GM19099 (cell line): ENCODE data around the gene SLC28A1.

Experiments
- POLR2A ChIP-seq: IDR thresholded peaks from 3 replicates; pipeline ENCODE4 v1.6.1; 2011; ENCODE audit warnings: low read depth; ENCODE audit not compliant: insufficient read length; ENCODE audit errors: extremely low read depth

The SLC28A1 gene, protein sequence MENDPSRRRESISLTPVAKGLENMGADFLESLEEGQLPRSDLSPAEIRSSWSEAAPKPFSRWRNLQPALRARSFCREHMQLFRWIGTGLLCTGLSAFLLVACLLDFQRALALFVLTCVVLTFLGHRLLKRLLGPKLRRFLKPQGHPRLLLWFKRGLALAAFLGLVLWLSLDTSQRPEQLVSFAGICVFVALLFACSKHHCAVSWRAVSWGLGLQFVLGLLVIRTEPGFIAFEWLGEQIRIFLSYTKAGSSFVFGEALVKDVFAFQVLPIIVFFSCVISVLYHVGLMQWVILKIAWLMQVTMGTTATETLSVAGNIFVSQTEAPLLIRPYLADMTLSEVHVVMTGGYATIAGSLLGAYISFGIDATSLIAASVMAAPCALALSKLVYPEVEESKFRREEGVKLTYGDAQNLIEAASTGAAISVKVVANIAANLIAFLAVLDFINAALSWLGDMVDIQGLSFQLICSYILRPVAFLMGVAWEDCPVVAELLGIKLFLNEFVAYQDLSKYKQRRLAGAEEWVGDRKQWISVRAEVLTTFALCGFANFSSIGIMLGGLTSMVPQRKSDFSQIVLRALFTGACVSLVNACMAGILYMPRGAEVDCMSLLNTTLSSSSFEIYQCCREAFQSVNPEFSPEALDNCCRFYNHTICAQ

DNA sequence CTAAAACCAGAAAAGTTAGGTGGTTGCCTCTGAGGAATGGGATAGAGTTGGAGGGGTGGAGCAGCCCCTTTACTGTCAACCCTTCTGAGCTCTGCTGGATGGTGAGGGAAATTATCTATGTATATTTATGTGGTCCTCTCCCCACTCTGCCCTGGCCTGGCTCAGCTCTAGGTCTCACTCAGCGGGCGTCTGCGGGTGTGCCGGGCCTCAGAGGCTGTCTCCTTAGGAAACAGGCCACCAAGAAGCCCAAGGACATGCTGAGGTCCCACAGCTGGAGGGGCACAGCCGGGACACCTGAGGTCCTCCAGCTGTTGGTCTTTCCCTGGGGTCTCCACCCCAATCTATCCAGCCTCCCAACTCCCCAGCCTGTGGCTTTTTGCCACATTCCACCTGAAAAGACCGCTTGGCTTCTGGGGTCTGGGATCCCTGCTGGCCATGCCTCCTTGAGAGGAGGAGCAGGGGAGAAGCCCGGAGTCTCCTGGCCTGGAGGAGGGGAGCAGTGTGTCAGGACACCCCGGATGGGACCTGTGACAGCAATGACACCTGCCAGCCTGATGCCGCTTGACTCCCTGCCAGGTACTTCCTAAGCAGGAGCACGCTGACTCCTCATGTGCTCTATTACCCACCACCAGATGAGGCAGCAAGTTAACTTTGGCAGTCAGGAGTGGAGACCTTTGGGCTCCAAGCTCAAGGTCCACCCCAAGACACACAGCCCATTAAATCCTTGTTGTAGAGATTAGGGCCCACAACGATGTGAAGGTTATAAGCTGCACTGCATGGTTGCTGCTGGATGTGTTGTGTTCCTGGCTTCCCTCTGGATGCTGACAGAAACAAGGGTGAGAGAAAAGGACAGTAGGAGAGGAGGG is at the start of gene SLC28A1:
SLC28A1 (plus strand) TSS at position 747 of the 866 bp plus-strand sequence. CDS start 3,099 bp downstream, outside the sequence.
- TF ChIP-seq POLR2A, result no peak

DNA sequence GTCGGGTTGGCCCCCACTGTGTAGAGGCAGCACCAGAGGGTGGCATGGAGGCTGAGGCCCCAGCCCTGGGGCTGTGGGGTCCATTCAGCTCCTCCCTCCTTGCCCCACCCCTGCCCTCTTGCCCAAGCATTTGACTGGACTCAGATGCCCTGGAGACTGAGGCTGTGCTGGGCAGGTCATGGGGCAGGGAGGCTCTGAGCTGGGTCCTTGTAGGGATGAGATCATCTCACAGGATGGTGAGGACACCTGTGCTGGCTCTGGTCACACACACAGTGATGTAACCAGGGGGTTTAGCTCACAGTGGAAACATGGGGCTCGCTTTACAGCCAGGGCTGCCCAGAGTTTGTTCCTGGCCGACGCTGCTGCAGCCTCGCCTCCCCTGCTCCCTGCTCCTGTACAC is 49.5 kb upstream of the SLC28A1 start:
- no peak for TF ChIP-seq POLR2A

DNA sequence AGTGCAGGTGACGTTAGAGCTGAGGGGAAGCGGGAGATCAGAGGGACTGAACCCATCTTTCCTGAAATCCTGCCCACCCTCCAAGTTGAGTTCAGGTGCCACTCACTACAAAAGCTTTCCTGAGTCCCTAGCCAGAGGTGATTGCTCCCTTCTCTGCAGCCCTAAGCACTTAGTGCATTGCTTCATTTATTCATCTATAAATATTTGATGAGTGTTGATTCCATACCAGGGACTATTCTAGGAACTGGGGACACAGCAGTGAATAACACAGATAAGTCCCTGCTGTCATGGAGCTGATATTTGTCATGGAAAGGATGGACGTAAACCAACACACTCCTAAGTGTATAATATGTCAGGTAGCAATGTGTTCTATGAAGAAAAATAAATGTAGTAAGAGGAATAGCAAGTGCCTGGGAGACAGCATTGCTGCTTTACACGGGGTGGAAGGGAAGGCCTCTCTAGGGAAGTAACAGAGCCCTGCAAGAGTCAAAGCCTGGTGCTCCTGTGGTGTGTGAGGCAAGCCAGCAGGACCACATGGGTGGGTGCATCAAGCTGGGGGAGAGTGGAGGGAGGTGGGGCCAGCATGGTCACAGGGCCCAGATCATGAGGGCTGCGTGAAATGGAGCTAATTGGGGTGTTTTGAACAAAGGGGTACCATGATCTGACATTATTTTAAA is 48.7 kb upstream of the SLC28A1 start:
- TF ChIP-seq POLR2A, result no peak

DNA sequence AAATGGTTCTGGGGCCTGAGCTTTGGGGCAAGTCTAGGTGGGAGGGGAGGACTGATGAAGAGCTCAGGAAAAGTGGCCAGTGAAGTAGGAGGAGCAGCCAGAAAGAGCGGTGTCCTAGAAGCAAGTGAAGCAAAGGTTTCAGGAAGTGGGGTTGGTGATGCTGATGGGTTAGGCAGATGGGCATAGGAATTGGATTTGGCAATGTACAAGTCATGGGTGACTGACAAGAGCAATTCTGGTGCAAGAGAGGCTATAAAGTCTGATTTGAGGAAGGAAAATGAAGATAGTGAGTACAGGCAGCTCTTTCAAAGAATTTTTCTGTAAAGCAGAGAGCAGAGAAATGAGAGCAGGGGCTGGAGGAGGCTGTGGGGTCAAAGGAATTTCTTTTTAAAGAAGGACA is 47.6 kb upstream of the SLC28A1 start:
- TF ChIP-seq POLR2A, result no peak

DNA sequence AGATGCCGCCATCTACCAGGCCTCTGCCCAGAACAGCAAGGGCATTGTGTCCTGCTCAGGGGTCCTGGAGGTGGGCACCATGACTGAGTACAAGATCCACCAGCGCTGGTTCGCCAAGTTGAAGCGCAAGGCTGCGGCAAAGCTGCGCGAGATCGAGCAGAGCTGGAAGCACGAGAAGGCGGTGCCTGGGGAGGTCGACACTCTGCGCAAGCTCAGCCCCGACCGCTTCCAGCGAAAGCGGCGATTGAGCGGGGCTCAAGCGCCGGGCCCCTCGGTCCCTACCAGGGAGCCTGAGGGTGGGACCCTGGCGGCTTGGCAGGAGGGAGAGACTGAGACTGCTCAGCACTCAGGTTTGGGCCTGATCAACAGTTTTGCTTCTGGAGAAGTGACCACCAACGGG is 44.7 kb upstream of the SLC28A1 start:
- TF ChIP-seq POLR2A, result no peak

DNA sequence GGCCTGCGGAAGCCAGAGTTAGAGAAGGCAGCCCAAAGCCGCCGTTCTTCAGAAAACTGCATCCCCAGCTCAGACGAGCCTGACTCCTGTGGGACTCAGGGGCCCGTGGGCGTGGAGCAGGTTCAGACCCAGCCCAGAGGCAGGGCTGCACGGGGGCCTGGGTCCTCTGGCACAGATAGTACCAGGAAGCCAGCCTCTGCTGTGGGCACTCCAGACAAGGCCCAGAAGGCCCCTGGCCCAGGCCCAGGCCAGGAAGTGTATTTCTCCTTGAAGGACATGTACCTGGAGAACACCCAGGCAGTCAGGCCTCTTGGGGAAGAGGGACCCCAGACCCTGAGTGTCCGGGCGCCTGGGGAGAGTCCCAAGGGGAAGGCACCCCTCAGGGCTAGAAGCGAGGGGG is 44.2 kb upstream of the SLC28A1 start:
- TF ChIP-seq POLR2A, result no peak

DNA sequence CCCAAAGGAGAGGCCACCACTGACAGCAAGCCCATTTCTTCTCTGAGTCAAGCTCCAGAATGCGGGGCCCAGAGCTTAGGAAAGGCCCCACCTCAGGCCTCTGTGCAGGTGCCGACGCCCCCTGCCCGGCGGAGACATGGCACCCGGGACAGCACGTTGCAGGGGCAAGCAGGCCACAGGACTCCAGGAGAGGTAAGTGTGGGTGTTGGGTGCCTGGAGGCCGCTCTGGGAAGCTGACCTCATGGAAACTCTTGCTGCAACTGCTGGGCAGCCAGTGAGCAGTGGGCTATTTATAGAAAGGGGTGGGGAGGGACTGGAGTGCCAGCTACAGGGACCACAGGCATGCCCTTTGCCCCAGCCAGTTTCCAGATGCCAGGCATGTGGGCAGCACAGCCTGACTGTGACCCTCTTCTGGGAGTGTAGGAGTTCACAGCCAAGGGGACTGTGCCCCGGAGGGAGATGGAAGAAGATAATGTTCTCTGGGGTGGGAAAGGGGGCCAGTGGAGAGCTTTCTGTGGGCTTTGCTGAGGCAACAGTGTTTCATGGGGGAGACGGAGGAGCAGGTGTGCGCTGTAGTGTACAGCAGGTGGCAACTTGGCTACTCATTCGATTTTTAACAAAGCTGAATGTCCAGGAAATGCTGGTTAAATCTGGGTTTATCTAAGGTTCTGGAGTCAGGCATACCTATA is 43.6 kb upstream of the SLC28A1 start:
- no peak for TF ChIP-seq POLR2A

DNA sequence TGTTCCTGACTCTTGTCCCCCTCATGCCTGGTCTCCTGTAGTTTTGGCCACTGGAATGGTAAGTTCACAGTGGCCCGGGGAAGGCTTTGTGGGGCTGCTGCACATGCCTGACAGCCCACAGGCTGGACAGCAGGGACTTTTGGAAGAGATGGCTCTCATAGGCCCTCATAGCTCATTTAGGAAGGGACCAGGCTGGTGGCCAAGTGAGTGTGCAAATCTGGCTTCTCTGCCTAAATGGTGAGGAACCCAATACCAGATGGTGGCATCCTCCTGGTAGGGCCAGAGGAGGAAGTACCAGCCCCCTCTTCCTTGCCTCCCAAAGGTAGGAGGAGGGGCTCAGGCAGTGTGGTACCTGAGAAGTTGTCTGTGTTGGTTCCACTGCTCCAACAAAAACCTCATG is 41.7 kb upstream of the SLC28A1 start:
- TF ChIP-seq POLR2A, result no peak

DNA sequence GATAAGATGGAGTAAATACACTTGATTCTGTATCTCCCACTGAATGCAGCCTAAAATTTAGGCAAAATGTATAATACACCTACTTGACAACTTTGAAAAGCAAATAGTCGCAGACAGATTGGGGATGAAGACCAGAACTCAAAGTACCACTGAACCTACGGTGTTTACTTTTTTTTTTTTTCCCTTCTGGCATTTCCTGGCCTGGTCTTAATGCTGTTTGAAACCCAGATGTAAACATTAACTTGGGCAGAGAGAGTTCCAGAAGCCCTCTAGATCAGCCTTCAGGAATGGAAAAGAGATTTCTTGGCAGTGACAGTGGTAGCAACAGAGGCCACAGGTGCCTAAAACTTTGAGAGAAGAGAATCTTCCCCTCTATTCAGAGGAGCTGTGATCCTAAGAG is 39.5 kb upstream of the SLC28A1 start:
- TF ChIP-seq POLR2A, result no peak

DNA sequence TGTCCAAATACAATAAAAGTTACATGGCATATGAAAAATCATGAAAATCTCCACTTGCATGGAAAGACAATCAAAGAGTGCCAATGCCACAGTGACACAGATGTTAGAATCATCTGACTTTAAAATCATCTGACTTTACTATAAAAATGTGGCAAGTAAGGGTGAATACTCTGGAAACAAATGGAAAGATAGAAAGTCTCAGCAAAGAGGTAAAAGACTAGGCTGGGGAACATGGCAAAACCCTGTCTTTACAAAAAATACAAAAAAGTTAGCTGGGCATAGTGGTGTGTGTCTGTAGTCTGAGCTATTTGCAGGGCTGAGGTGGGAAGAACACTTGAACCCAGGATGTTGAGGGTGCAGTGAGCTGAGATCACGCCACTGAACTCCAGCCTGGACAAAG is 38.2 kb upstream of the SLC28A1 start:
- TF ChIP-seq POLR2A, result no peak

DNA sequence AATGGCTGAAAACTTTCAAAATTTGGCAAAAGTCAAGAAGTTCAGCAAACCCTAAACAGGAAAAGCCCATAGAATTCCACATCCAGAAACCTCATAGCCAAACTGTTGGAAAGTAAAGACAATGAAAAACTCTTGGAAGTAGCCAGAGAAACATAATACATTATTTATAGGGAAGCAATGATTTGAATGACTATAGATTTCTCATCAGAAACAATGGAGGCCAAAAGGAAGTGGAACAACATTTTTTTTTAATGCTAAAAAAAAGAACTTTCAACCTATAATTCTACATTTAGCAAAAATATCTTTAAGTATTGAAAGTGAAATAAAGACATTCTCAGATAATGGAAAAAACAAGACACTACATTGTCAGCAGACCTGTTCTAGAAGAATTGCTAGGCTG is 37.1 kb upstream of the SLC28A1 start:
- TF ChIP-seq POLR2A, result no peak

DNA sequence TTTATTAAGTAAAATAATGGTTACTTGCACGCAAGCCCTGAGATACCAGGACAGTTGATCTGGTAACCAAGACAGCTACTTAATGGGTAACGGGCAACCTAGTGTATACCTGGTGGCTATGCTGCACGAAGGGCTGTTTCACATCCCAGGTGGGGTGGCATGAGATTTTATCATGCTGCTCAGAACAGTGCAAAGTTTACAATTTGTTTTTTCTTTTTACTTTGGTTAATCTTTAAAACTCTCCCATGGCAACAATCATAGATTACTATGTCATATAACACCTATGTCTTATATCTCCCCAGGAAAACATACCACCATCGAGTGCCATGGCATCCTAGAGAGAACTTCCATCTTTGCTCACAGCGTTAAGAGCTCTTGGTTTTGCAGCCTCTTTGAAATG is 32.2 kb upstream of the SLC28A1 start:
- TF ChIP-seq POLR2A, result no peak

DNA sequence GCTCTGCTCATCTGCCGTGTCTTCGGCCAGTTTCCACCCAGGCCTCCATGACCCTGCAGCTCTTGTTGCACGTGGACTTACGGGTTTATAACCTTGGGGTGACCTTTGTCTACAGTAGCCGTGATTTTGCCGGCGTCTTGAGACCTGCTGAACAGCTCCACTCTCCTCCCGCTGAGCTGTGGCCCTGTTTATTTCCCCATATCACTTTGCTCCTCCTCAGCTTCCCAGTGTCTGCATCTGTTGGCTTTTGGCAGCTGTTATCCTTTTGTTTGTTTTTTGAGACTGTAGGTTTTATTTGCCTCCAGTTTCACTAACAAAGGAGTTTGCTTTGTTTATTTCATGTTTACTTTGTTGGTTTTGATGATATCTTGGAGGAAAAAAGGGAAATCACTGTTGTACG is 29.3 kb upstream of the SLC28A1 start:
- TF ChIP-seq POLR2A, result no peak

DNA sequence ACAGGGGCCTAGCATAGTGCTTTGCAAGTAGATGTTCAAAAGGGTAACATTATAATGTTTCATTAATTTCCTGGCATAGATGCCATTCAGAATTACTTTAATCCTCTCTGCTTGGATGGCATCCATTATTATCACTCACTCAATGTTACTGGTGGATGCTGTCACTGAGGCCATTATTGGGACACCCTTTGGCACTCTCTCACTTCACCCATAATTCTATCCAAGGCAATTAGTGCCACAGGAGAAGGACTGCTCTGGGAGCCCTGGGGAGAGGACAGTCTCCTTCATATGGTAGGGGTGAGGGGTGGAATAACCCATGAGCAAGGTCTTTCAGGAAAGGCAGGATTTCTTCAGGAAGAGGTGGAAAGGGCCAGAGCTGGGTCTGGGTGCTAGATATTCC is 28.7 kb upstream of the SLC28A1 start:
- TF ChIP-seq POLR2A, result no peak
